ENCODE results near the gene MUC20. TPM values are rescaled to one million over a fixed set of nuclear protein-coding genes. Genes with fewer than 3 reads are reported as not detected.
"Not testable (repeated sequence)": the region's sequence is repeated elsewhere in the genome, so short reads cannot be mapped to it uniquely, and the experiment has no call there.

Gene MUC20
- total RNA-seq, 2 donors from 2014 or later = 110 to 115 TPM

GRCh38 chr3:195761567-195762248 is 40.9 kb downstream of the MUC20 start:
- intact Hi-C loops (cut with DNase I, micrococcal nuclease) = no loop called here
- ATAC-seq (peak; percentile 7), DNase-seq (no peak)

DNA sequence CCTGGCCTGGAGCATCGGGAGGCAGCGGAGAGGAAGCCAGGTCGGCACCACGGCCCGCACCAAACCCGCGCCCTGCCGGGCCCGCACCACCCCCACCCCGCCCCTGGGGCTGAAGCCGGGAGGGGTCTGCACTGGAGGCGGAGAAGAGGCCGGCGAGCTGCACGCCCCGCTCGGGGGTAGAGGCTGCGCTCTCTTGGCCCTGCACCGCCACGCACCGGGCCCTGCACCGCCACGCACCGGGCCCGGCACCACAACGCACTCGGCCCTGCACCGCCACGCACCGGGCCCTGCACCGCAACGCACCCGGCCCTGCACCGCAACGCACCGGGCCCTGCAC is 41.4 kb downstream of the MUC20 start:
- intact Hi-C loops (cut with DNase I, micrococcal nuclease) = no loop called here
- no peak for ATAC-seq
- no peak for DNase-seq

- no peak for DNase-seq
- ATAC-seq = no peak
- intact Hi-C loops (cut with DNase I, micrococcal nuclease) = no loop called here
These were observed 41.8 kb downstream of the MUC20 start for GRCh38 chr3:195762611-195763010.

DNA sequence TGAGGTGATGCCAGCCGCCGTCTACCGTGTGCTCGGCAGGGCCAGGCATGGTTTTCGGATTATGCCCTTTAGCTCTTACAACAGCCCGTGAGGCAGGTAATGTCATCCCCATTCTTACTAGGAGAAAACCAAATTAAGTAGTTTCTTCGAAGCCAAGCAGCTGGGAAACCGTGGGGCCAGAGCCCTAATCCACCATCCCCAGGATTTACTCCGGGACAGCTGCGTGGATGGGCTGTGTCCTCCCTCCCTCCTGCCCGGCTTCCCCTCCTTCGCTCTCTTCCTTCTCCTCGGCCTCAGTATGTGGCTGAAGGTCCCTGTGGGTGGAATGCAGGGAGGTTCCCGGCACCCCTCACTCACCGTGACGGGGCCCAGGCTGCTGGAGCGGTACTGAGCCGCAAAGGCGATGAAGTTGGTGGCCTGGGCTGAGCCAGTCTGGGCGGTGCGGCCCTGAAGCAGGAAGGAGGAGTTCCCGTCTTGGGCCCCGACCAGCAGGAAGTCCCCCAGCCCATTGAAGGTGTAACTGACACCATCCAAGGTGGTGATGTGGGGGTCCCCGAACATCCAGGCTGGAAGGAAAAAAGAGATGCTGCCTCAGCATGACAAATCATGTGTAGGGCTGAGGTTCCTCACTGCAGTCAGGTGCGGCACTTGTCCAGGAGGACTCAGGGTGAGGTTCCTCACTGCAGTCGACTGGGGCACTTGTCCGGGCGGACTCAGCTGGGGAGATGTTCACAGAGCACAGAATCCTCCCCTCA is 42.5 kb downstream of the MUC20 start:
- intact Hi-C loops (cut with DNase I, micrococcal nuclease) = no loop called here
- DNase-seq (no peak), ATAC-seq (no peak)

- intact Hi-C loops (cut with DNase I, micrococcal nuclease) = no loop called here
- no peak for DNase-seq
- ATAC-seq = peak; percentile 11
These were observed 43.4 kb downstream of the MUC20 start for GRCh38 chr3:195763843-195764825.

GRCh38 chr3:195764961-195765706 is 44.4 kb downstream of the MUC20 start:
- DNase-seq (no peak), ATAC-seq (peak; percentile 3)
- intact Hi-C loops (cut with DNase I, micrococcal nuclease) = no loop called here

- intact Hi-C loops (cut with DNase I, micrococcal nuclease) = no loop called here
- no peak for DNase-seq
These were observed 45.9 kb downstream of the MUC20 start for GRCh38 chr3:195766671-195767070.

DNA sequence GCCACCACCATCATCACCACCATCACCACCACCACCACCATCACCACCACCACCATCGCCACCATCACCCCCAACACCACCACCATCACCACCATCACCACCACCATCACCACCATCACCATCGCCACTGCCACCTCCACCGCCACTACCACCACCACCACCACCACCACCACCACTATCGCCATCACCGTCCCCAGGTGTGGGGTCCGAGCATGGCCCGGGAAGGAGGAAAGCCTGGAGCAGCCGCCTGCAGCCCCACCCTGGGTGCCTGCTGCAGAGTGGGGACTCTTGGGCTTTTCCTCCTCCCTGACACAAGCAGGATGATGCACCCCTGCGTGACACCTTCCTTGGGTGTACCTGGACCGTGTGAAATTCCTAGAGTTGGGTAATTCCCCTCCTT is 47.0 kb downstream of the MUC20 start:
- intact Hi-C loops (cut with DNase I, micrococcal nuclease) = no loop called here
- DNase-seq (no peak), ATAC-seq (no peak)

More at GRCh38 chr3:195766671-195767070, 45.9 kb downstream of the MUC20 start:
- ATAC-seq = no peak

- intact Hi-C loops (cut with DNase I, micrococcal nuclease) = no loop called here
These were observed 47.6 kb downstream of the MUC20 start for GRCh38 chr3:195768414-195768813.

GRCh38 chr3:195768831-195769303 is 48.1 kb downstream of the MUC20 start:
- intact Hi-C loops (cut with DNase I, micrococcal nuclease) = no loop called here
- ATAC-seq = no peak
- DNase-seq = no peak

More at GRCh38 chr3:195768414-195768813, 47.6 kb downstream of the MUC20 start:
- DNase-seq = no peak
- ATAC-seq = no peak

DNA sequence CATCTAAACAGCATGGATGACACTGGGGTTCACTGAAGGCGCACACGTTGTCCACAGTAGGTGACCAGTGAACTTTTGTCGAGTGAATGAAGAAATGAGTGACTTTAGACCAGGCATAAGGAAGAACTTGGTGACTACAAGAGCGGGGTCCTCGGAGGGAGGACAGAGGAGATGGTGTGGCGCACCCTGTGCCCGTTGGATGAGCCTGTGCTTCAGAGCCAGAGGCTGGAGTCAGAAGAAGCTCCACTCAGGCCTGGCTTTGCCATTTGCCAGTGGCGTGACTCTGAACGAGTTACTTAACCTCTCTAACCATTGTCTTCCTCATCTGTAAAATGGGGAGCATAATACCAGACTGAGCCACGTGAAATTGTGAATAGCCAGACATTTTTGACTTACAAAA is 48.8 kb downstream of the MUC20 start:
- no peak for ATAC-seq
- intact Hi-C loops (cut with DNase I, micrococcal nuclease) = no loop called here

GRCh38 chr3:195770081-195770840 is 49.5 kb downstream of the MUC20 start:
- no peak for ATAC-seq
- DNase-seq = no peak

More for the DNA sequence above, 48.8 kb downstream of the MUC20 start:
- DNase-seq = no peak

DNA sequence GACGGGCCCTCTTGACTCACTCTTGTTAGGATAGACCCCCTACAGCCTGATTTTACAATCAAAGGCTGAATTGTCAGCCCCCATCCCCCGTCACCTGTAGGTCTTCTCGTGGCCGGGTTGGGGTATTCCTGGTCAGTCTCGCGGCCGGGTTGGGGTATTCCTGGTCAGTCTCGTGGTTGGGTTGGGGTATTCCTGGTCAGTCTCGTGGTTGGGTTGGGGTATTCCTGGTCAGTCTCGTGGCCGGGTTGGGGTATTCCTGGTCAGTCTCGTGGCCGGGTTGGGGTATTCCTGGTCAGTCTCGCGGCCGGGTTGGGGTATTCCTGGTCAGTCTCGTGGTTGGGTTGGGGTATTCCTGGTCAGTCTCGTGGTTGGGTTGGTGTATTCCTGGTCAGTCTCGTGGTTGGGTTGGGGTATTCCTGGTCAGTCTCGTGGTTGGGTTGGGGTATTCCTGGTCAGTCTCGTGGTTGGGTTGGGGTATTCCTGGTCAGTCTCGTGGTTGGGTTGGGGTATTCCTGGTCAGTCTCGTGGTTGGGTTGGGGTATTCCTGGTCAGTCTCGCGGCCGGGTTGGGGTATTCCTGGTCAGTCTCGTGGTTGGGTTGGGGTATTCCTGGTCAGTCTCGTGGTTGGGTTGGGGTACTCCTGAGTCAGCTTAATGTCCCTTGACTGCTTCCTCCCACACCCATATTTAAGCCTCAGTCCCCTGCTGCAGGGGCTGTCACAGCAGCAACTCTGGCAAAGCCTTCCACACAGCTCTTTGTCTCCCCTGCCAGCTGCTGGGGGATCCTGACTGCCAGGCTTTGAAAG is 50.3 kb downstream of the MUC20 start:
- DNase-seq; intact Hi-C loops (cut with DNase I, micrococcal nuclease): not testable (repeated sequence)
- peak; percentile 10 for ATAC-seq

More at GRCh38 chr3:195770081-195770840, 49.5 kb downstream of the MUC20 start:
- intact Hi-C loops (cut with DNase I, micrococcal nuclease) = no loop called here

- ATAC-seq = peak; percentile 23
- no peak for DNase-seq
- intact Hi-C loops (cut with DNase I, micrococcal nuclease) = no loop called here
These were observed 51.0 kb downstream of the MUC20 start for GRCh38 chr3:195771646-195772300.

- ATAC-seq = peak; percentile 22
- no peak for DNase-seq
- intact Hi-C loops (cut with DNase I, micrococcal nuclease) = no loop called here
These were observed 53.3 kb downstream of the MUC20 start for GRCh38 chr3:195773956-195774537.

GRCh38 chr3:195774917-195775316 is 54.1 kb downstream of the MUC20 start:
- peak; percentile 53 for ATAC-seq
- DNase-seq = peak in 1 of 2 donors; percentile 44
- intact Hi-C loops (cut with DNase I, micrococcal nuclease) = no loop called here
